ENCODE data around the gene GGT6.

- TF ChIP-seq POLR2A (IDR thresholded peaks at IDR 0.05) (no peak), CTCF (IDR thresholded peaks at IDR 0.05) (no peak)
These were observed 47.4 kb upstream of the GGT6 start for GRCh38 chr17:4607773-4608187.

Measured in Peyer's patch (tissue), 4 donors.